GM10847 (cell line): Measurements from ENCODE around the gene SEC61B.
A peak's percentile ranks its signal among the peaks of the same experiment; 100 is the strongest.

ENCODE experiments used
- POLR2A ChIP-seq: IDR thresholded peaks from 2 replicates; pipeline ENCODE4 v1.6.1; 2011; ENCODE audit not compliant: insufficient read length; ENCODE audit errors: extremely low read depth

The SEC61B gene

GRCh38 chr9:99249619-99250018 is 27.5 kb downstream of the SEC61B start:
- TF ChIP-seq POLR2A, result no peak

- TF ChIP-seq POLR2A, result no peak
These were observed 29.1 kb downstream of the SEC61B start for GRCh38 chr9:99251157-99251556.

GRCh38 chr9:99253134-99253533 is 31.1 kb downstream of the SEC61B start:
- no peak for TF ChIP-seq POLR2A

- TF ChIP-seq POLR2A, result no peak
These were observed 31.8 kb downstream of the SEC61B start for GRCh38 chr9:99253772-99254431.

- TF ChIP-seq POLR2A, result no peak
These were observed 33.6 kb downstream of the SEC61B start for GRCh38 chr9:99255651-99256050.

GRCh38 chr9:99257723-99258389 is 35.8 kb downstream of the SEC61B start:
- TF ChIP-seq POLR2A, result no peak

- peak; percentile 12 for TF ChIP-seq POLR2A
These were observed 37.3 kb downstream of the SEC61B start for GRCh38 chr9:99259231-99259918.

- TF ChIP-seq POLR2A, result no peak
These were observed 39.8 kb downstream of the SEC61B start for GRCh38 chr9:99261923-99262322.

GRCh38 chr9:99262949-99263418 is 40.9 kb downstream of the SEC61B start:
- no peak for TF ChIP-seq POLR2A

- TF ChIP-seq POLR2A, result no peak
These were observed 42.1 kb downstream of the SEC61B start for GRCh38 chr9:99264070-99264680.

GRCh38 chr9:99265691-99266090 is 43.6 kb downstream of the SEC61B start:
- no peak for TF ChIP-seq POLR2A

GRCh38 chr9:99266255-99267023 is 44.4 kb downstream of the SEC61B start:
- TF ChIP-seq POLR2A, result no peak

GRCh38 chr9:99269416-99269815 is 47.3 kb downstream of the SEC61B start:
- TF ChIP-seq POLR2A, result no peak

- TF ChIP-seq POLR2A, result no peak
These were observed 48.4 kb downstream of the SEC61B start for GRCh38 chr9:99270491-99270890.

- TF ChIP-seq POLR2A, result no peak
These were observed 50.8 kb downstream of the SEC61B start for GRCh38 chr9:99272836-99273235.
